GM12891 (cell line): ENCODE measurements around the gene RAP1GAP.

ENCODE experiments used
- PAX5 ChIP-seq: IDR thresholded peaks from 2 replicates; pipeline ENCODE4 v1.6.1; 2011; ENCODE audit warnings: low read length, moderate library complexity, mild to moderate bottlenecking; ENCODE audit not compliant: insufficient read depth, severe bottlenecking
- POLR2A ChIP-seq: IDR thresholded peaks from 2 replicates; pipeline ENCODE4 v1.6.1; 2011; ENCODE audit warnings: low read depth, low read length, control low read depth
- POLR2AphosphoS5 ChIP-seq: IDR thresholded peaks from 2 replicates; pipeline ENCODE4 v1.6.1; 2011; ENCODE audit warnings: low read depth, low read length, control low read depth
- POU2F2 ChIP-seq: IDR thresholded peaks from 2 replicates; pipeline ENCODE4 v1.6.1; 2011; ENCODE audit warnings: low read depth, mild to moderate bottlenecking, control low read depth, low read length, moderate library complexity
- SPI1 ChIP-seq: IDR thresholded peaks from 2 replicates; pipeline ENCODE4 v1.6.1; 2011; ENCODE audit warnings: low read depth, low read length, control low read depth
- TAF1 ChIP-seq: IDR thresholded peaks from 2 replicates; pipeline ENCODE4 v1.6.1; 2011; ENCODE audit warnings: low read depth, low read length, control low read depth

- no peak for TF ChIP-seq POLR2AphosphoS5
- TF ChIP-seq POLR2A = no peak
- TF ChIP-seq PAX5 = no peak
- TF ChIP-seq TAF1 = no peak
- no peak for TF ChIP-seq POU2F2
- TF ChIP-seq SPI1 = no peak
Measured at GRCh38 chr1:21644348-21644747, 24.8 kb downstream of the RAP1GAP start.
